Endothelial cell of umbilical vein (primary cell): Measurements from ENCODE around the gene INSRR. TPM values are rescaled to one million over a fixed set of nuclear protein-coding genes. Genes with fewer than 3 reads are reported as not detected.
A peak's percentile ranks its signal among the peaks of the same experiment; 100 is the strongest.

Source experiments
- BruUV-seq: library from RNA; stranded (reverse); fragments of 400-500 nt; replicated peaks from 2 replicates; lab custom pipeline; 2021; lab: Mats Ljungman, UMichigan
- CTCF ChIA-PET: fragments of 300-600, 350-600 bp; sonication (Branson Sonifier 250); formaldehyde crosslinking; loops from one replicate; lab custom pipeline; 2021; ENCODE audit warnings: antibody characterized with exemption, inconsistent platforms; lab: Charles Lee
- POLR2A ChIA-PET: fragments of 300-600, 350-600 bp; sonication (Branson Sonifier 250); formaldehyde crosslinking; loops from one replicate; lab custom pipeline; 2021; ENCODE audit warnings: antibody characterized with exemption, inconsistent platforms; lab: Charles Lee
- DNase-seq: peaks from one replicate; pipeline ENCODE4 v3.0.0-alpha.2; 2011; ENCODE audit warnings: low read depth, low spot score
- FAIRE-seq: peaks from 2 replicates; lab custom pipeline; 2011; peaks lifted over from hg19 to GRCh38; lab: Jason Lieb, UNC
- H2AFZ ChIP-seq: 2 replicates; pipeline ENCODE4 v1.6.0; 2012; ENCODE audit warnings: low read depth, low read length, control low read depth, inconsistent platforms
- H3K27ac ChIP-seq: 2 replicates; pipeline ENCODE4 v1.5.1; 2011; ENCODE audit warnings: low read depth, mild to moderate bottlenecking, control low read depth, low read length, moderate library complexity; ENCODE audit not compliant: insufficient read depth
- H3K27me3 ChIP-seq, 2 experiments: 2 replicates each; pipeline versions ENCODE4 v1.6.0 to v1.6.1; 2011; ENCODE audit warnings: low read length in 2 of 2, mixed read lengths in 1 of 2; ENCODE audit not compliant: control insufficient read depth in 2 of 2, insufficient read depth in 2 of 2
- H3K36me3 ChIP-seq, 2 experiments: 2 replicates in 1 of 2; 3 replicates in 1 of 2; pipeline ENCODE4 v1.5.1; 2011; ENCODE audit warnings: low read length in 2 of 2, mild to moderate bottlenecking in 1 of 2, moderate library complexity in 1 of 2; ENCODE audit not compliant: control insufficient read depth in 2 of 2, insufficient read depth in 2 of 2; ENCODE audit errors: extremely low read depth in 1 of 2
- H3K4me1 ChIP-seq: 3 replicates; pipeline ENCODE4 v1.5.1; 2011; ENCODE audit warnings: mild to moderate bottlenecking, low read length; ENCODE audit not compliant: control insufficient read depth, insufficient read depth; ENCODE audit errors: extremely low read depth
- H3K4me2 ChIP-seq: 2 replicates; pipeline ENCODE4 v1.6.1; 2011; ENCODE audit warnings: low read length, control low read depth, mixed read lengths; ENCODE audit not compliant: insufficient read depth
- H3K4me3 ChIP-seq, 3 experiments: fragments of 200-600 bp in 1 of 3; sonication (generic), shearing (Covaris generic) in 1 of 3; replicated peaks in 1 of 3; 2 replicates each; pipeline ENCODE4 v1.5.1; 2011 to 2016; ENCODE audit warnings: control low read depth in 3 of 3, low read length in 3 of 3, mild to moderate bottlenecking in 2 of 3, inconsistent platforms in 1 of 3, low read depth in 1 of 3, moderate library complexity in 1 of 3; ENCODE audit not compliant: insufficient read depth in 1 of 3
- H3K79me2 ChIP-seq: 2 replicates; pipeline ENCODE4 v1.6.0; 2012; ENCODE audit warnings: low read length, inconsistent platforms; ENCODE audit not compliant: control insufficient read depth, insufficient read depth
- H3K9ac ChIP-seq: replicated peaks from 2 replicates; pipeline ENCODE3; 2011; ENCODE audit warnings: low read length, control low read depth; ENCODE audit not compliant: insufficient read depth; ENCODE audit errors: extremely low read depth
- H3K9me1 ChIP-seq: replicated peaks from 3 replicates; pipeline ENCODE4 v1.6.0; 2011; ENCODE audit warnings: mild to moderate bottlenecking, low read length; ENCODE audit not compliant: control insufficient read depth, insufficient read depth; ENCODE audit errors: extremely low read depth
- H3K9me3 ChIP-seq: replicated peaks from 2 replicates; pipeline ENCODE4 v1.5.1; 2012; ENCODE audit warnings: low read length, inconsistent platforms; ENCODE audit not compliant: control insufficient read depth, insufficient read depth
- H4K20me1 ChIP-seq: replicated peaks from 2 replicates; pipeline ENCODE3; 2011; ENCODE audit warnings: mild to moderate bottlenecking, low read length; ENCODE audit not compliant: control insufficient read depth, insufficient read depth; ENCODE audit errors: extremely low read depth
- CTCF ChIP-seq, 2 donors: IDR thresholded peaks; 1 replicate in 1 of 2; 2 replicates in 1 of 2; pipeline ENCODE4 v1.5.1; 2011; ENCODE audit warnings: low read length in 2 of 2, mild to moderate bottlenecking in 2 of 2, moderate library complexity in 2 of 2, control low read depth in 1 of 2, inconsistent platforms in 1 of 2, low read depth in 1 of 2; ENCODE audit not compliant: insufficient read depth in 1 of 2; ENCODE audit errors: extremely low read depth in 1 of 2
- JUN ChIP-seq: IDR thresholded peaks from 2 replicates; pipeline ENCODE4 v1.6.1; 2011; ENCODE audit warnings: borderline replicate concordance, low read depth; ENCODE audit not compliant: insufficient read length, insufficient read depth
- MYC ChIP-seq: IDR thresholded peaks from one replicate; pipeline ENCODE4 v1.6.1; 2011; ENCODE audit warnings: mild to moderate bottlenecking, low read depth, low read length
- POLR2A ChIP-seq: IDR thresholded peaks from 2 replicates; pipeline ENCODE4 v1.6.1; 2012; ENCODE audit warnings: low read depth, mild to moderate bottlenecking, control low read depth, low read length
- POLR2AphosphoS5 ChIP-seq: IDR thresholded peaks from 2 replicates; pipeline ENCODE4 v1.6.1; 2012; ENCODE audit warnings: low read depth, mild to moderate bottlenecking, control low read depth, low read length, moderate library complexity; ENCODE audit not compliant: insufficient read depth
- dilution Hi-C: fragments of 300-500 bp; cut with MboI; formaldehyde crosslinking; loops from one replicate; pipeline ENCODE4 v1.15.0; 2019; ENCODE audit warnings: low sequenced_read_pairs; ENCODE audit not compliant: extremely low pct_ligation_motif_present
- intact Hi-C: fragments of 100-400 bp; cut with micrococcal nuclease; formaldehyde crosslinking; loops from one replicate; pipeline ENCODE4 v1.10.0; 2022
- polyA plus RNA-seq, 4 experiments: library from polyadenylated mRNA; depleted of rRNA in 3 of 4; stranded (reverse) in 3 of 4; unstranded in 1 of 4; fragments of >200 nt; gene quantifications; 2 replicates each; pipeline versions ENCODE4 v1.2.1 to v1.2.3, GENCODE V29; 2011 to 2012; ENCODE audit warnings: missing spikeins in 1 of 4
- total RNA-seq: library from RNA; stranded (reverse); gene quantifications from 2 replicates; pipeline ENCODE4 v1.2.3, GENCODE V29; 2021
- TF ChIP-seq, protein P1 (sequence below): IDR thresholded peaks from 2 replicates; pipeline ENCODE4 v1.6.1; 2011; ENCODE audit not compliant: insufficient read depth, insufficient read length

INSRR gene
- total and polyA plus RNA-seq, 2 donors (not counting 3 experiments of a cell fraction or from before 2014, with no cell fraction given): not detected

DNA sequence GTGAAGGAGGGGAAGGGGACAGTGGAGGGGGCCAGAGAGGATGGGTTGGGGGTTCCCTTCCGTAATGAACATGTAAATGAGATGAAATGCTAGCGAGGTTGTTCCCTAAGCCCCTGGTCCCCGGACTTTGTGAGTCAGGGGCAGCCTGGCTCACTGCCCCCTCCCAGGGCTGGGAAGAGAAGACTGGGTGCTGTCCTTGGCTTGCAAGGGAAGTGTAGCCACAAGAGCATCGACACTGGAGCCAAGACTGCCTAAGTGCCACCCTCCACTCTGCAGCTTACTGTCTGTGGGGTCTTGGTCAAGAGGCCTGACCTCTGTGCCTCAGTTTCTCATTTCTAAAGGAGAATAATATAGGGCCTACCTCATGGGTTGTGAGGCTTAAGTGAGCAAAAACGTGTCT, 35.1 kb upstream of the INSRR start:
- CTCF ChIA-PET: interaction anchor here (1.3 to 8.0 kb wide), 3 partner anchors 16 to 31 kb away, joined by 3 to 312 read pairs (median 20); partner anchors contain the start of gene LRRC71
- intact Hi-C loops (loop anchor here (5.0 to 10.0 kb wide), 3 partner anchors 152 to 389 kb away; partner anchors contain the start of genes MEF2D and MRPL24), dilution Hi-C loops (no loop called here)
- FAIRE-seq: peak; percentile 53
- Histone ChIP-seq H3K4me2 (peak overlapping the region; percentile 96), H2AFZ (no peak overlapping the region), H3K9me1 (no peaks in the 10 kb centered on the region), H3K9me3 (no peaks in the 10 kb centered on the region), H3K9ac (peak overlapping the region; percentile 84), H3K4me1 (peaks cover 44% of the 10 kb centered on the region), H3K4me3 (peak overlapping the region; percentile 85 to 92 (median 90)), H3K27me3 (no peaks in the 10 kb centered on the region), H3K36me3 (no peaks in the 10 kb centered on the region), H4K20me1 (no peaks in the 10 kb centered on the region), H3K79me2 (peaks cover 51% of the 10 kb centered on the region), H3K27ac (peak overlapping the region; percentile 95)
- BruUV-seq: TSS peak; percentile 6
- TF ChIP-seq CTCF (IDR thresholded peaks at IDR 0.05; ENCODE audit: extremely low read depth in 1 of 2, insufficient read depth in 1 of 2, low read depth in 1 of 2, low read length in 2 of 2) (no peak), POLR2AphosphoS5 (no peak), JUN (no peak), POLR2A (no peak), MYC (no peak)
- TF ChIP-seq, protein P1, sequence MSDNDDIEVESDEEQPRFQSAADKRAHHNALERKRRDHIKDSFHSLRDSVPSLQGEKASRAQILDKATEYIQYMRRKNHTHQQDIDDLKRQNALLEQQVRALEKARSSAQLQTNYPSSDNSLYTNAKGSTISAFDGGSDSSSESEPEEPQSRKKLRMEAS: no peak
- POLR2A ChIA-PET: no interaction called here
- DNase-seq: peak; percentile 37
